ENCODE results near the gene LRRC8D.

The LRRC8D gene

GRCh38 chr1:89941110-89941766, 120.4 kb downstream of the LRRC8D start:
- DNase-seq (ENCODE audit: low read depth in 2 of 2), result no peak

- no peak for DNase-seq (ENCODE audit: low read depth in 2 of 2)
Observed at GRCh38 chr1:89942014-89942413, 121.2 kb downstream of the LRRC8D start.

GRCh38 chr1:89942825-89943658, 122.2 kb downstream of the LRRC8D start:
- no peak for DNase-seq (ENCODE audit: low read depth in 2 of 2)

- DNase-seq (ENCODE audit: low read depth in 2 of 2), result no peak
Observed at GRCh38 chr1:89943846-89944781, 123.3 kb downstream of the LRRC8D start.

- no peak for DNase-seq (ENCODE audit: low read depth in 2 of 2)
Observed at GRCh38 chr1:89945852-89946476, 125.1 kb downstream of the LRRC8D start.

DNA sequence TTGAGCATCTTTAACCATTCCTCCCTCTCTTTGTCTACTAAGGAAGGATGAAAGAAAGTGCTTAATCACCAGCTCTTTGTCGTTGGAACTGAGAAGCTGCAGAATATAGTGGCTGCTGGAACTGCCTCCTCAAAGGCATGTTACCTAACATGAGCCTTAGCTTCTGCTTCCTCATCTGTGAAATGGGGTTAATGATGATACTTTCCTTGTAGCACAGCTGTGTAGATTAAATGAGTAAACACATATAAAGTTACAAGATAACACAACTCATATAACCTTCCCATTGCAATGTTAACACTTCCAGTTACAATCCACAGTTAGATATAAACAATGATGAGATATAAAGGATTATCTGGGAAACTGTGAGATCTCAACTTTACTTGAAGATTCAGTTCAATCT, 125.7 kb downstream of the LRRC8D start:
- no peak for DNase-seq (ENCODE audit: low read depth in 2 of 2)

DNA sequence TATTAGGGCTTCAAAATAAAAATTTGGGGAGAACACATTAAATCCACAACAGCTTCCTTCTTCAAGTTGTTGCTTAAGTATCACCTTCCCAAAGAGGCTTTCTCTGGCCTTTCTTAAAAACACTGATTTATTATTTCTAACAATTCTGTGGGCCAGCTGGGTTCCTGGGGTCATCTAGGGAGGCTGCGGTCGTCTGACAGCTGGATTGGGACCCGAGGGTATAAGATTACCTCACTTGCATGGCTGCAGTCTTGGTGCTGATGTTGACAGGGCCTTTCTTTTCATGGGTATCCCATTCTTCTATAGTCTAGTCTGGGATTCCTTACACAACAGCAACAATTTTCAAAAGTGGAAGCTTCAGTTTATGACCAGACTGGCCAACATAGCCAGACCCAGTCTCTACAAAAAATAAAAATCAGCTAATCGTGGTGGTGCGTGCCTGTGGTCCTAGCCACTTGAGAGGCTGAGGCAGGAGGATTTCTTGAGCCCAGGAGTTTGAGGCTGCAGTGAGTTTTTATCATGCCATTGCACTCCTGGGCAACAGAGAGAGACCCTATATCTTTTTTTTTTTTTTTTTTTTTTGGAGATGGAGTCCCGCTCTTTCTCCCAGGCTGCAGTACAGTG, 128.0 kb downstream of the LRRC8D start:
- DNase-seq (ENCODE audit: low read depth in 2 of 2), result no peak

GRCh38 chr1:89949991-89950624, 129.3 kb downstream of the LRRC8D start:
- no peak for DNase-seq (ENCODE audit: low read depth in 2 of 2)

- DNase-seq (ENCODE audit: low read depth in 2 of 2), result no peak
Observed at GRCh38 chr1:89950703-89951102, 129.9 kb downstream of the LRRC8D start.

- no peak for DNase-seq (ENCODE audit: low read depth in 2 of 2)
Observed at GRCh38 chr1:89951766-89952604, 131.2 kb downstream of the LRRC8D start.

DNA sequence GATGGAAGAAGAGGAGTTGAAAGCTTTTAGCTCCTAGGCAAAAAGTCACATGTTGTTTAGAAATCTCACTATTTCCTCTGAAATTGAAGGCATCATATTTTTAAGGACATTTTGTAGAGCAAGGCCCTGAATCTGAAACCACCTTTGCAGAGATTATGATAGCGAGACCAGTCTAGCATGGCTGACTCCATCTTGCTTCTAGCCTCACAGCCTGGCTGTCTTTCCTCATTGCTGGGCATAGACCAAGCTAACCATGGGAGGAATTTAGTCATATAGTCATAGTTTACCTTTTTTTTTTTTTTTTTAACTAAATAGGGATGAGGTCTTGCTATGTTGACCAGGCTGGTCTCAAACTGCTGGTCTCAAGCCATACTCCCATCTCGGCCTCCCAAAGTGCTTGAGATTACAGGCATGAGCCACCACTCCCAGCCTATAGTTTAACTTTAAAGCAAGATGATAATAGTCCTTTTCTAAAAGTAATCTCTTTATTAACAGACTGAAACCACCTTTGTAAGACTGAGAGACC, 131.8 kb downstream of the LRRC8D start:
- no peak for DNase-seq (ENCODE audit: low read depth in 2 of 2)

- peak in 1 of 2 experiments; percentile 6 for DNase-seq (ENCODE audit: low read depth in 2 of 2)
Observed at GRCh38 chr1:89953131-89953626, 132.3 kb downstream of the LRRC8D start.

GRCh38 chr1:89953929-89954328, 133.1 kb downstream of the LRRC8D start:
- no peak for DNase-seq (ENCODE audit: low read depth in 2 of 2)

GRCh38 chr1:89954401-89954800, 133.6 kb downstream of the LRRC8D start:
- no peak for DNase-seq (ENCODE audit: low read depth in 2 of 2)

- DNase-seq (ENCODE audit: low read depth in 2 of 2), result no peak
Observed at GRCh38 chr1:89955311-89956205, 134.7 kb downstream of the LRRC8D start.

DNA sequence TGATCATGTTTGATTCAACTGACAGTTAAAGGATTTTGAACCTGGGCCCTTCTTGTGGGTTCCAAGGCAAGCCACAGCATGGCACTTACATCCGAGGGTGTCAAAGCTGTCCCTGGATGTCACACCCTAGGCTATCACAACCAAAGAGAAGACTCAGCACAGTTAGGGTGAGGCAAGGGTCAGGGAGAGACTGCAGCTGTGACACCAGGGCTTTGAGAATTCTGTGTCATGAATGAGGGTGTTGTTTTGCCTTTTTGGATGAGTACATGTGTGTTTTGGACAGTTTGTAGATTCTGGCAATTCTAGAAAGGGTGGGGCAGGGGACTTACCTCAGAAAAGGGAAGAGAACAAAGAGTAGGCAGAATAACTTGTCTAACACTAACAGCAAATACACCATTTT, 136.3 kb downstream of the LRRC8D start:
- no peak for DNase-seq (ENCODE audit: low read depth in 2 of 2)

DNA sequence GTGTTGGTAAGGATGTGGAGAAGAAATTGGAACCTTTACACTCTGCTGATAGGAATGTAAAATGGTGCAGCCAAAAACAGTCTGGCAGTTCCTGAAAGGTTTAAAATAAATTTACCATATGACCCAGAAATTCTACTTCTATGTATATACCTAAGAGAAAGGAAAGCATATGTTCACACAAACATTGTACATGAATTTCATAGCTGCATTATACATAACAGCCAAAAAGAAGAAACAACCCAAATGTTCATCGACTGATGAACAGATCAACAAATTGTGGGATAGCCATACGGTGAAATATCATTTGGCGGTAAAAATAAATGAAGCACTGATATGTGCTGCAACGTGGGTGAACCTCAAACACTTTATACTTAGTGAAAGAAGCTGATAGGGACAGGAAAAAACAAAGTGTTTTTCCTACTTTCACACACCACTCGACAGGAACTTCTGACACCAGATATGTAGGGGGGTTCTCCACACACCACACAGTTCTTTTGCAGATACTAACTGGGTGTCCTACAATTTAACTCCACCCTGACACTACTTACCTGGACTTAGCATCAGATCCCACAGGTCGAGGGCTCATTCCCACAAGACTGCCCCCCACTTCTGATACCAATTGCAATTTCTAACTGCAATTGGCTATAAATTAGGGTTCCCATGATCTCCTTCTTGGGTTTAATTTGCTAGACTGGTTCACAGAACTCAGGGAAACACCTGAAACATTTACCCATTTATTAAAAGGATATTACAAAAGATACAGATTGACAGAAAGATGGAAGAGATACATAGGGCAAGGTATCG, 138.2 kb downstream of the LRRC8D start:
- DNase-seq (ENCODE audit: low read depth in 2 of 2), result no peak
